Thyroid gland (tissue), 4 donors: ENCODE data around the gene UTP15. TPM values are rescaled to one million over a fixed set of nuclear protein-coding genes. Genes with fewer than 3 reads are reported as not detected.

Experiments used
- DNase-seq, 2 donors: peaks; one replicate each; pipeline ENCODE4 v3.0.0-alpha.2; 2019
- H3K27ac ChIP-seq, 3 donors: fragments of 200-600 bp; sonication (generic); 1 replicate in 2 of 3; 2 replicates in 1 of 3; pipeline ENCODE4 v1.5.1; 2016 to 2019; ENCODE audit warnings: mild to moderate bottlenecking in 1 of 3, moderate library complexity in 1 of 3
- H3K27me3 ChIP-seq: fragments of 200-600 bp; sonication (generic); one replicate; pipeline ENCODE4 v1.5.1; 2019
- H3K36me3 ChIP-seq, 2 donors: fragments of 200-600 bp; sonication (generic); one replicate each; pipeline ENCODE4 v1.5.1; 2016 to 2019
- H3K4me1 ChIP-seq, 2 donors: fragments of 200-600 bp; sonication (generic); one replicate each; pipeline ENCODE4 v1.5.1; 2017 to 2019
- H3K4me3 ChIP-seq, 3 donors: fragments of 200-600 bp; sonication (generic); replicated peaks in 1 of 3; 1 replicate in 2 of 3; 2 replicates in 1 of 3; pipeline ENCODE4 v1.5.1; 2016; ENCODE audit warnings: mild to moderate bottlenecking in 1 of 3
- H3K9me3 ChIP-seq: fragments of 200-600 bp; sonication (generic); one replicate; pipeline ENCODE4 v1.5.1; 2017
- CTCF ChIP-seq, 6 experiments: fragments of 200-600 bp in 3 of 6; fragments of 450-650 bp in 3 of 6; sonication (generic) in 3 of 6; IDR thresholded peaks; one replicate each; pipeline ENCODE4 v1.5.1; 2016 to 2019; ENCODE audit warnings: antibody characterized with exemption in 6 of 6, mild to moderate bottlenecking in 2 of 6, inconsistent platforms in 1 of 6, moderate library complexity in 1 of 6
- POLR2A ChIP-seq, 2 donors: fragments of 450-650 bp; IDR thresholded peaks; one replicate each; pipeline ENCODE4 v1.6.1; 2017; ENCODE audit warnings: antibody characterized with exemption in 2 of 2, mild to moderate bottlenecking in 2 of 2, moderate library complexity in 1 of 2
- WGBS, 2 donors: methylation state at CpG; one replicate each; pipeline ENCODE4 v1.1.5; 2017; 5-methylcytosine and 5-hydroxymethylcytosine counted together
- intact Hi-C: fragments of 100-400 bp; cut with DNase I; formaldehyde crosslinking; loops from one replicate; pipeline ENCODE4 v1.15.1; 2023
- total RNA-seq, 4 donors: library from RNA; depleted of rRNA; stranded (reverse); fragments of >200 nt; gene quantifications; one replicate each; pipeline ENCODE4 v1.2.3, GENCODE V29; 2016

UTP15 gene
- total RNA-seq, 4 donors from 2014 or later, result 20.6 to 35.1 (median 30.7) TPM

- no peak for DNase-seq
- H3K27ac ChIP-seq, result no peak overlapping the region
- H3K4me3 ChIP-seq, result no peak overlapping the region
- no peaks in the 10 kb centered on the region for H3K9me3 ChIP-seq
- intact Hi-C loops, result no loop called here
- H3K4me1 ChIP-seq, result no peaks in the 10 kb centered on the region
- TF ChIP-seq POLR2A (IDR thresholded peaks at IDR 0.05) (no peak), CTCF (IDR thresholded peaks at IDR 0.05) (no peak)
- WGBS, 2 donors, result 83 to 85% methylated on average over 8 of the region's 8 CpGs
- H3K36me3 ChIP-seq, result no peaks in the 10 kb centered on the region
- no peaks in the 10 kb centered on the region for H3K27me3 ChIP-seq
Observed at GRCh38 chr5:73605223-73606087, 39.9 kb downstream of the UTP15 start.

GRCh38 chr5:73606206-73606753 is 40.7 kb downstream of the UTP15 start:
- no peaks in the 10 kb centered on the region for H3K27me3 ChIP-seq
- no peak overlapping the region for H3K27ac ChIP-seq
- 61 to 70% methylated on average over 3 of the region's 3 CpGs for WGBS, 2 donors
- H3K9me3 ChIP-seq, result no peaks in the 10 kb centered on the region
- no peak for DNase-seq
- TF ChIP-seq POLR2A (IDR thresholded peaks at IDR 0.05) (no peak), CTCF (IDR thresholded peaks at IDR 0.05) (no peak)
- intact Hi-C loops, result no loop called here
- no peaks in the 10 kb centered on the region for H3K36me3 ChIP-seq
- no peaks in the 10 kb centered on the region for H3K4me1 ChIP-seq
- no peak overlapping the region for H3K4me3 ChIP-seq

- Histone ChIP-seq H3K36me3 (no peaks in the 10 kb centered on the region), H3K9me3 (no peaks in the 10 kb centered on the region), H3K27me3 (no peaks in the 10 kb centered on the region), H3K4me3 (no peak overlapping the region), H3K27ac (no peak overlapping the region), H3K4me1 (no peaks in the 10 kb centered on the region)
- TF ChIP-seq CTCF (IDR thresholded peaks at IDR 0.05) (no peak), POLR2A (IDR thresholded peaks at IDR 0.05) (no peak)
- intact Hi-C loops, result no loop called here
- no peak for DNase-seq
Observed at GRCh38 chr5:73607228-73607627, 41.7 kb downstream of the UTP15 start.

- 86 to 88% methylated on average over 3 of the region's 3 CpGs for WGBS, 2 donors
- intact Hi-C loops, result no loop called here
- TF ChIP-seq POLR2A (IDR thresholded peaks at IDR 0.05), result no peak
Observed at GRCh38 chr5:73612799-73613198, 47.3 kb downstream of the UTP15 start.

GRCh38 chr5:73615085-73615484 is 49.5 kb downstream of the UTP15 start:
- H3K36me3 ChIP-seq, result no peaks in the 10 kb centered on the region
- H3K9me3 ChIP-seq, result no peaks in the 10 kb centered on the region
- H3K4me1 ChIP-seq, result no peaks in the 10 kb centered on the region
- intact Hi-C loops, result no loop called here
- H3K27me3 ChIP-seq, result no peaks in the 10 kb centered on the region
- TF ChIP-seq POLR2A (IDR thresholded peaks at IDR 0.05) (no peak), CTCF (IDR thresholded peaks at IDR 0.05) (no peak)
- H3K27ac ChIP-seq, result no peak overlapping the region
- WGBS, 2 donors, result 67 to 84% methylated on average over 2 of the region's 2 CpGs
- DNase-seq, result no peak
- H3K4me3 ChIP-seq, result no peak overlapping the region

More at GRCh38 chr5:73612799-73613198, 47.3 kb downstream of the UTP15 start:
- H3K27ac ChIP-seq, result no peak overlapping the region
- no peaks in the 10 kb centered on the region for H3K36me3 ChIP-seq
- no peak for DNase-seq
- no peaks in the 10 kb centered on the region for H3K27me3 ChIP-seq
- H3K4me3 ChIP-seq, result no peak overlapping the region
- no peaks in the 10 kb centered on the region for H3K4me1 ChIP-seq
- H3K9me3 ChIP-seq, result no peaks in the 10 kb centered on the region
